Measurements from ENCODE around the gene PON1.

GRCh38 chr7:95276114-95276513, 48.2 kb downstream of the PON1 start:
- TF ChIP-seq POLR2A (IDR thresholded peaks at IDR 0.05): no peak
- no peak for TF ChIP-seq CTCF (IDR thresholded peaks at IDR 0.05 in 4 of 5, conservative IDR thresholded peaks at IDR 0.05 in 1 of 5)

All from gastrocnemius medialis (tissue), 4 donors.